Measurements from ENCODE around the gene GPC6.

The GPC6 gene

DNA sequence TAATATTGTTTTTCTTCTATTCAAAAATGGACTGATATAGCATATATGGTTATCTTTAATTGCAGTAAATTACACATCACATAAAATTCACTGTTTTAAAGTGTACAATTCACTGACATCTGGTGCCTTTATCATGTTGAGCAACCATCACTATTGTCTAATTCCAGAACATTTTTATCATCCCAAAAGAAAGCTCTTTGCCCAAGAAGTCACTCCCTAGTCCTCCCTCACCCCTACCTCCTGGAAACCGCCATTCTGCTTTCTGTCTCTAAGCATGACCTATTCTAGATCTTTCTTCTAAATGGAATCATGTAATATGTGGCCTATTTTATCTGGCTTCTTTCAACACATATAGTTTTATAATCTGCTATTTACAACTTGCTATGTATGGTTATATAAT is 727.2 kb downstream of the GPC6 start:
- DNase-seq: no peak

DNA sequence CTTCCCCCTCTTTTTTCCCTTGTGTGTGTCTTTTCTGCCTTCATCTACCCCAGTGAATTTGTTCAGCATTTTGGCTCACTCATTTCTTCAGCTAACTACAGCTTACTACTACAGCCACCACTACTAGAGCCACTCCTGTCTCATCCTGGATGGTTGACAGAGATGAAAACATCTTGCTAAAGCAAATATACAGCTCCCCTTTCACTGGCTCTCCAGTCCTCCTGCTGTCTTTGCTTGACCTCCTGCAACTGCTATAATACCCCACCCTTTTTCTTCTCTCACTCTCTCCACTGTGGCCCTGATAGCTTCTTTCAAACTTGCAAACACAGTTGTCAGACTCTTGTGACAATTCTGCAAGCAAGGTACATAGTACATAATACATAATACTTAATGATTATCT is 729.3 kb downstream of the GPC6 start:
- DNase-seq: no peak

- DNase-seq: no peak
Observed at GRCh38 chr13:93956426-93956825, 729.8 kb downstream of the GPC6 start.

- DNase-seq: no peak
Observed at GRCh38 chr13:93957371-93957770, 730.8 kb downstream of the GPC6 start.

DNA sequence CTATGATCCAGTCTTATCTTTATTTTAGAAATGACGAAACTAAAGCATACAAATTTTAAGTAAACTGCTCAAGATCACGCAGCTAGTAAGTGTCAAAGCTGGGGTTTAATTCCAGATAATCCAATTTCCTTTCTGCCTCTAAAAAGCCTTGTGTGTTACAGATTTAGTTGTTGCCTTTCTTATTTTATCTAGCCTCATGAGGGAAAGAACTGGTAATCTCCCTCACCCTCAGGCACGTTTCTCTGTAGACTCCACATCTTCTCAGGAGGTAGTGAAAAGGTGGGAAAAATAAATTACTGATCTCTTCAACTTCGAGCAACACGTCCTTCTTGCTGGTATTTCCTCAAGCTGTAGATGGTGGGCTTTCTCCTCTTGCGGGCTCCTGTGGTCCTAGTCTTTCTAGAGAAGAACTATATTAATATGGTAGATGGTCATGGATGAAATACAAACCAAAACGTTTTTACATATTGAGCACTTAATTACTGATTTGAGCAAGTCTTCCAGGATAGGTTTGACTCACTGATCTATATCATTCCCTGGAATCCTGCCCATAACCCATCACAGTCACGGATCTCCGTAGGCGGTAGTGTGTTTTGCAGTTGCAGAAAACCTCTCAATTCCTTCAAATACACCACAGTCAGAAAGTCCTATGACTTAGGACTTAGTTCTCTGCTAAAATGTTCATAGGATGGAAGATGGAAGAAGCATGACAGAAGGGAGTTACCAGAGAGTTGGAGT is 733.4 kb downstream of the GPC6 start:
- DNase-seq: no peak

DNA sequence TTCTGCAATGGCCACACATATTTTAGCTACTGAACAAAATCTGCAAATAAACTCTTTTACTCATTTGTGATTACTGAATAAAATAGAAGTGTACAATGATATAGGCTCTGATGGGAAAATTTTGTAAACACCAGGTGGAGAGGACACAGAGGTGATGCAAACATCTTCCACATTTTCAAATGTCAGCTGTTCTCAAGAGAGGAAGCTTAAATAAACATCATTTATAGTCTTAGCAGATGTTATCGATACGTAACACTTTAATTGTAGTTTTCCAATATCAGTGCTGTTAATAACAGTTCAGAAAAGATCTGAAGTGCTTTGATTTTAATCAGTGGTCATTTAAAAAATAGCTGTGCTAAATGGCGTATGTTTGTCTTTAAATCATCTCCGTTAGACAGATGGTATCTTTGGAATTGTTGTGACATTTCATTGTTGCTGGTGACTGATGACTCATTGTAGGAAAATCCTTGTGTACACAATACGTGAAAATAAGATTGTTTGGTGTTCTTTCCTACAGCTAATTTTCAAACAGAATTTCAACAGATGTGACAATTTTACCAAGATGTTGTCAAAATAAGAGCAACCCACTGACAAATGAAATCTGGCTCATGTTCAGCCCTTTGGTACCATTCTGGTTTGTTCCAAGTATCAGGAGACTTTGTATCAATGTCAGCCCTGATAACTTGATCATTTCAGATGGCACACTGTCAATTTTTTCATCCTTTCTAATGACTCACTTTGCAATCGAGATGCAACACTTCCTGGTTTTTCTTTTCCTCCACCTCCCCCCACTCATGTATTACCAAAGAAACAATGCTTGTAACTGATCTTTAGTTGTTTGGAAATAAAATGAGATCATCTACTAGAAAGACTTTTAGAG is 736.9 kb downstream of the GPC6 start:
- peak; percentile 11 to 44 for DNase-seq

DNA sequence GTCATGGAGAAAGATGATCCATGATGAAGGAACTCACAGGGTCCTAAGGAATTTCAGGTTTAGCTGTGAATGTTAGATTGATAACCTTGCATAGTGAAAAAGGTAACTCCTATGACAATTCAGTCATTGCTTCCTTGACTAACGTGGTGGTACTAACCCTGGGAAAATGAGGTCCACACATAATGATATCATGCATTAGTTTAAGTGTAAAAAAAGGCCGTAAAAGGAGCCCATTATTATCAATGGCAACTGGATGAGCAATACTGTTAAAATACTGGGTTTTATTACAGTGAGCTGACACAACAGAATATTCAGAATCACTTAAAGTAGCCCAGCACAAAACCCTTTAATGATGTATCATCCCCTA is 737.5 kb downstream of the GPC6 start:
- DNase-seq: no peak

DNA sequence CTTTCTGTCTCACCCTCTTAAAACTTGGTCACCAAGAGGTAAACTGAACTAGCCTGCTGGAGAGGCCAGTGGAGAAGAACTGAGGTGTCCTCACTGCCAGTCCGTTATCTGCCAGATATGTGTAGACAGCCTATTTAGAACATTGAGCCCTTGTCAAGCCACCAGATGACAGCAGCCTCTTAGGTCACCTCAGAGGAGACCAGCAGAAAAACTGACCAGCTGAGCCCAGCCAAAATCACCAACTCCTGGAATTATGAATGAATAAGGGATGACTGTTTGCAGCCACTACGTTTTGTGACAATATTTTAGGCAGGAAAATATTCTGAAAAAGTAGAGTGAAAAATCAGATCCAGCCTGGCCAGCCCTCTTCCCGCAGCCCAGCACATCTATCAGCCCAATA is 739.0 kb downstream of the GPC6 start:
- DNase-seq: no peak

GRCh38 chr13:93966267-93966936 is 739.8 kb downstream of the GPC6 start:
- DNase-seq: no peak

DNA sequence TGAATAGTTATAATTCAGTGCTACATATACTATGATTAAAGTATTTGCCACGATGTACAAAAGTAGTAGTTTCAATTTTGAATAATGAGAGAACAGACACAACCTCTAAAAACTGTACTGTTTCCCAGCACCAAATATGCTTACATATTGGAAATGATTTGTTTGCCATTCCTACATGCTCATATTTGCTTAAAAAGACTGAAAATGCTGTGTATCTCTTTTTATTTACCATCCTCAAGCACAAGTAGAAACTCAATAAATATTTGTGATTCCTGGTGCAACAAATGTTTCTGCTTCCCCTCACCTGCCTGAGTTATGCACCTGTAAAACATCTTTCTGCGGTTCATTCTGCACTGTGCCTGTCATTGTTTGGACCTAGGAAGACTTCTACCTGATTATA is 740.7 kb downstream of the GPC6 start:
- no peak for DNase-seq

GRCh38 chr13:93975242-93975641 is 748.6 kb downstream of the GPC6 start:
- DNase-seq: no peak

DNA sequence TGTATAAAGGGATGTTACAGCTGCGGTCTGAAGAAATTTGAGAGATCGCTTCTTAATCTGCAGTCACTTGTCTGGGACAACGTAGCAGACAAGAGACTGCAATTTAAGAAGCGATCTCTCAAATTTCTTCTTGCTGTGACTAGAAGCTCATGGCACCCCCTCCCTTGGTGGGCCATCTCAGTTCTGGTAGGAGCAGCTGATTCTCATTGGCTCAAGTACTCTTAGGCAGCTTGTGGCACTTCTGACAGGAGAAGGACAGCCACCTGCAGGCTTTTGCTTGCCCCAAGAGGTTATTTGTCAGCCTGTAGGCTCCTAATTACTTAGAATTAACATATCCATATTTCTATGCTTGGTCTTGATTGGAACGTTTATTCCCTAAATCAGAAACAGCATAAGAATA is 749.9 kb downstream of the GPC6 start:
- DNase-seq: no peak

DNA sequence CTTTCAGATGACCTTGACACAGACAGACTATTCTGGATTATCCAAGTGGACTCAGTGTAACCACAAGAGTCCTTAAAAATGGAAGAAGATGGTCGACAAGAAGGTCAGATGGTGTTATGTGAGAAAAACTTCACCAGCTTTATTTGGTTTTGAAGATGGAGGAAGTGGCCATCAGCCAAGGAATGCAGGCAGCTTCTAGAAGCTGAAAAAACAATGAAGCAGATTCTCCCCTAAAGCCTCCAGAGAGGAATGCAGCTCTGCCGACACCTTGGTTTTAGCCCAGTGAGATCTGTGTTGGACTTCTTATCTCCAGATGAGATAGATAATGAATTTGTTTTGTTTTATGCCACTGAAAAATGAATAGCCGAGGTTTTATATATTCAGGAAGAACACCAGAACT is 751.4 kb downstream of the GPC6 start:
- no peak for DNase-seq

DNA sequence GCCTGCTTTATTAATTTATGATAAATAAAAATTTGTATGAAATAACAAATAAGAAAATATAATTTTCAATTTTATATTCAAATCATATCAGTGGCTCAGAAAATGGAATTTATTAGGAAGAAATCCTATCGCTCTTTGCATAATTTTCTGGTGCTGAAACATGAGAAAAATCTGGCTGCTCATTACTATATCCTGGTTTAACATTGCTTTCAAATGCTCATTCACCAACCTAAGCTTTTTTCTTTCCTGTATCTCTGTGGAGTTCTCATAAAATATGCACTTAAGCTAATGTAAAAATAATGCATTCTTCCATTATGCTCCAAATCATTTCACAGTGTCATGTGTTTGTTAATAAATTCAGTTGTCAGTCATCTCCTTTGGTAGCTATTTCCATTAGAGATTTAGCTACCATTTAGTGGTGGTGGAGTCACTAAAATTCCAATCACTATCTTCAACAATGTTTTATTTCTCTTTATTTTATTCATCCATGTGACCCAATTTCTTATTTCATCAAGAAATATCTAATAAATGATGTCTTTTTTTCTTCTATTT is 754.9 kb downstream of the GPC6 start:
- no peak for DNase-seq

GRCh38 chr13:93982179-93982918 is 755.7 kb downstream of the GPC6 start:
- no peak for DNase-seq

GRCh38 chr13:93984052-93984451 is 757.4 kb downstream of the GPC6 start:
- no peak for DNase-seq

- no peak for DNase-seq
Observed at GRCh38 chr13:93984876-93985275, 758.3 kb downstream of the GPC6 start.

DNA sequence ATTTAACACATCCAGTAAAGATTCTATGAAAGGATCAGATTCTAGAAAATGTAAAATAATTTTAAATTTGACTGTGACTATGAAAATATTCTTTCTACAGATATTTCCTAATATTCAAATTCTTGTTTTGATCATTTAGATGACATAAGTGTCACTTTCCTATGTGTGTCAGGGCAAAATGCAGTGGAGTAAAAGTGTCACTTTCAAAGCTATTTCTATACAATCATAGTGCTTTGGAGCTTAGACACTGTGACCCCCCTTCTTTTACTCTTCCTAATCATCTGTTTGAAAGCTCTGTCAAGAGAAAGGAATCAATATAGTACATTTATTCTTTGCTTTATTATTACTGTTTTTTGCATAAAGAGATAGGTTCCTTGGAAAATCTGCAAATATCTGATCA is 760.9 kb downstream of the GPC6 start:
- DNase-seq: no peak

GRCh38 chr13:93991569-93991968 is 765.0 kb downstream of the GPC6 start:
- no peak for DNase-seq

DNA sequence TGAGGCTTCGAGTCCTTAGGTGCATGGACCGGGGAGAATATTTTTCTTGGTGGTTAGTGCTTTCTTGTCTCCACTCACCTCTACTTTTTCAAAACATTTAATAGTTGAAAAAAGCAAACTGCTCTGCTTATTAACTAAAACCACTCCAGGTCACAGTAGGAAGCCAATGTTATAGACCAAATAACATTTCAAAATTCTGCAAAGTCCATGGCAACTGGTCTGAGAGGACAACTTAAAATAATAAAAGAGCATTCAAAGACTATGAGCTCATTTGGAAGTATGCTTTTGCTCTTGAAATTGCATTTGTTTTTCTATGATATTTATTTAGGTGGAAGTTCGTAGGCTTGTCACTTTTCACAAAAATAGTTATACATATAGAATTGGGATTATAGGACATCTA is 769.9 kb downstream of the GPC6 start:
- no peak for DNase-seq

DNA sequence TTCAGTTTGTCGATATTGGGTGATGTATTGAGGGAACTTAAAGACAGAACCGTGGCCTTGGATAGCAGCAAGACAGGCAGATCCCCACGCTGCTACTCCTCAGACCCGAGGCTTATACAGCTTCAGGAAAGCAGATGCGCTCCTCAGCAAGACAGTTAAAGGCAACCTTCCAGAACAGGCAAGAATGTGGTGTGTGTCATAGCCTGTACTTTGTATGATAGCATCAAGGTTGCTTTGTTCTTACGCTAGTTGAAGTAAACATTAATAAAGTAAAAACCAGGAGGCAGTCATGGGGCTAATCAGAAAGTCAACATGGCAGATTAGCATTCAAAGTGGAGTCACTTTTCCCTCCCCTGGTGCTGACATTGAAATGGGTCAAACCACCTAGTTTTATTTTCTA is 779.7 kb downstream of the GPC6 start:
- no peak for DNase-seq

DNA sequence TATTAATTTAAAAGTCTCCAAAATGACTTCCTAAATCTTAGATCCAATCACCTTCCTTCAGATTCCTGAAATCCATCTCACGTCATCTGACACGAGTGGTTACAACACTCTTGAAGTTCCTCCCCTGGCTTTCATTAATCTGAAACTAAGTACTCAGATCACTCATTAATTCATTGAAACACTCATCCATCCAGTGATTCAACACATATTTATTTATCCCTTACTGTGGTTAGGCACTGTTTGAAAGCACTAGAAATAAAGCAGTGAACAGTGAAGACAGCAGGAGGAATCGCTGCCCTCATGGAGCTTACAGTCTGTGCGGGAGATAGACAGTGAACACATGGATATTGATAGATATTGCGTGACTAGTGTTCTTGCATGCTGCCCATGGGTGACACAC is 780.5 kb downstream of the GPC6 start:
- no peak for DNase-seq

DNA sequence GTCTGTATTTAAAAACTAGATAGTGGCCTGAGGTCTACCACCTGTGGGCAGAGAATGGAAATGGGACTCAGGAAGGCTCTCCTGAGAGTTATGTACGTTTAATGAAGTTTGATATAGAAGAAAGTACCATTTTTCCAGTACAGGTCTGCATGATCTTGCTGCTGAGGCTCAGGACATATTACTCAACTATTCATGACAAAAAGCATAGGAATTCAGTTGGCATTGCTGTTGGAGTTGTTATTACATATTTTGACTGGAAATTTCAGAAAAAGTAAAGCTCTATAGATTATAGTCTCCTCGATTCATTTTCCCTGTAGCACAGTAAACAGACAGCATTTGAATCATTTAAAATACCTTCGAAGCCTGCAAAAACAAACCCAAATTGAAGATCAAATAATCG is 783.1 kb downstream of the GPC6 start:
- DNase-seq: no peak
